Activated CD8-positive, alpha-beta memory T cell treated with anti-CD3 and anti-CD28 coated beads for 4 hours (primary cell): Measurements from ENCODE around the gene NEIL1.

ENCODE experiments used
- DNase-seq, 2 donors: peaks; one replicate each; pipeline ENCODE4 v3.0.0-alpha.2; 2020; ENCODE audit warnings: low read depth in 2 of 2

NEIL1 gene

GRCh38 chr15:75356517-75356916 lies 9.7 kb downstream of the NEIL1 start:
- no peak for DNase-seq

GRCh38 chr15:75357976-75358673 lies 11.3 kb downstream of the NEIL1 start:
- DNase-seq, result no peak

- no peak for DNase-seq
These were observed 12.1 kb downstream of the NEIL1 start for GRCh38 chr15:75358771-75359536.

- DNase-seq, result no peak
These were observed 12.9 kb downstream of the NEIL1 start for GRCh38 chr15:75359537-75360250.

GRCh38 chr15:75360391-75360790 lies 13.6 kb downstream of the NEIL1 start:
- no peak for DNase-seq

GRCh38 chr15:75360856-75361255 lies 14.0 kb downstream of the NEIL1 start:
- no peak for DNase-seq

GRCh38 chr15:75361361-75361988 lies 14.6 kb downstream of the NEIL1 start:
- DNase-seq, result no peak

GRCh38 chr15:75361989-75362641 lies 15.3 kb downstream of the NEIL1 start:
- DNase-seq, result no peak

- no peak for DNase-seq
These were observed 15.9 kb downstream of the NEIL1 start for GRCh38 chr15:75362642-75363249.

GRCh38 chr15:75363786-75364185 lies 16.9 kb downstream of the NEIL1 start:
- no peak for DNase-seq

- DNase-seq, result no peak
These were observed 18.0 kb downstream of the NEIL1 start for GRCh38 chr15:75364881-75365280.

GRCh38 chr15:75366163-75366562 lies 19.3 kb downstream of the NEIL1 start:
- DNase-seq, result no peak

GRCh38 chr15:75367006-75367405 lies 20.2 kb downstream of the NEIL1 start:
- no peak for DNase-seq

GRCh38 chr15:75367406-75367912 lies 20.6 kb downstream of the NEIL1 start:
- no peak for DNase-seq

GRCh38 chr15:75367913-75368688 lies 21.3 kb downstream of the NEIL1 start, which contains the start of gene MAN2C1:
Gene MAN2C1 (minus strand): TSS chr15:75368607. CDS start chr15:75368583, 24 bp downstream.
- peak; percentile 74 to 84 for DNase-seq

GRCh38 chr15:75368689-75369239 lies 21.9 kb downstream of the NEIL1 start:
- no peak for DNase-seq

- DNase-seq, result no peak
These were observed 23.2 kb downstream of the NEIL1 start for GRCh38 chr15:75369897-75370581.

- DNase-seq, result no peak
These were observed 24.6 kb downstream of the NEIL1 start for GRCh38 chr15:75371486-75371885.
